CD4-positive, alpha-beta T cell (primary cell): Measurements from ENCODE around the gene ELP4. TPM values are rescaled to one million over a fixed set of nuclear protein-coding genes. Genes with fewer than 3 reads are reported as not detected.

Experiments
- ATAC-seq: fragments of 200-7000 bp; cut with Tn5 transposase; one replicate; pipeline ENCODE4 v1.10.0; 2022; ENCODE audit warnings: mild to moderate bottlenecking; ENCODE audit not compliant: poor library complexity
- CTCF ChIA-PET: fragments of 350-600 bp; sonication (Branson Sonifier 250); formaldehyde crosslinking; loops from one replicate; lab custom pipeline; 2021; ENCODE audit warnings: antibody characterized with exemption, inconsistent platforms; lab: Charles Lee
- POLR2A ChIA-PET: fragments of 350-600 bp; sonication (Branson Sonifier 250); formaldehyde crosslinking; loops from one replicate; lab custom pipeline; 2021; ENCODE audit warnings: antibody characterized with exemption, inconsistent platforms; lab: Charles Lee
- DNase-seq, 14 experiments: peaks; one replicate each; pipeline ENCODE4 v3.0.0-alpha.2; 2013 to 2020; ENCODE audit warnings: mixed read lengths in 2 of 14
- H3K27ac ChIP-seq, 2 donors: one replicate each; pipeline versions ENCODE4 v1.5.1 to v1.7.0; 2013; ENCODE audit warnings: low read length in 2 of 2, low read depth in 1 of 2, mild to moderate bottlenecking in 1 of 2
- H3K27me3 ChIP-seq, 2 experiments: 1 replicate in 1 of 2; 2 replicates in 1 of 2; pipeline versions ENCODE4 v1.6.1 to v1.7.0; 2013; ENCODE audit warnings: low read length in 2 of 2, control low read depth in 1 of 2, mild to moderate bottlenecking in 1 of 2, moderate library complexity in 1 of 2; ENCODE audit not compliant: insufficient read depth in 2 of 2, control insufficient read depth in 1 of 2
- H3K36me3 ChIP-seq: one replicate; pipeline ENCODE4 v1.6.1; 2013; ENCODE audit warnings: low read length, control low read depth; ENCODE audit not compliant: insufficient read depth
- H3K4me1 ChIP-seq: one replicate; pipeline ENCODE4 v1.6.1; 2013; ENCODE audit warnings: low read length, control low read depth; ENCODE audit not compliant: insufficient read depth
- H3K4me3 ChIP-seq: one replicate; pipeline ENCODE4 v1.5.1; 2013; ENCODE audit warnings: mild to moderate bottlenecking, low read length, moderate library complexity
- H3K9me3 ChIP-seq, 2 experiments: 1 replicate in 1 of 2; 2 replicates in 1 of 2; pipeline versions ENCODE4 v1.6.1 to v1.7.0; 2013; ENCODE audit warnings: low read length in 2 of 2, mild to moderate bottlenecking in 2 of 2, control low read depth in 1 of 2, moderate library complexity in 1 of 2; ENCODE audit not compliant: control insufficient read depth in 1 of 2, insufficient read depth in 1 of 2
- H3K27ac Mint-ChIP-seq: one replicate; pipeline ENCODE4 v1.8.0; 2020; ENCODE audit warnings: mixed read lengths
- H3K27me3 Mint-ChIP-seq: one replicate; pipeline ENCODE4 v1.8.0; 2021; ENCODE audit warnings: mixed read lengths
- H3K36me3 Mint-ChIP-seq: one replicate; pipeline ENCODE4 v1.8.0; 2021; ENCODE audit warnings: low read depth, mixed read lengths
- H3K4me1 Mint-ChIP-seq: one replicate; pipeline ENCODE4 v1.8.0; 2021; ENCODE audit warnings: low read depth, mixed read lengths
- H3K4me3 Mint-ChIP-seq: one replicate; pipeline ENCODE4 v1.8.0; 2020; ENCODE audit warnings: mild to moderate bottlenecking, mixed read lengths
- H3K9me3 Mint-ChIP-seq: one replicate; pipeline ENCODE4 v1.8.0; 2020; ENCODE audit warnings: mixed read lengths
- intact Hi-C, 2 experiments: fragments of 100-400 bp; cut with DNase I in 1 of 2; cut with micrococcal nuclease in 1 of 2; formaldehyde crosslinking; loops; one replicate each; pipeline versions ENCODE4 v1.15.1 to v1.9.0; 2023 to 2025; cut with DNase I, micrococcal nuclease
- total RNA-seq, 174 experiments: library from RNA in 2 of 174; stranded (reverse) in 2 of 174; gene quantifications; one replicate each; pipeline ENCODE4 v1.2.3 and lab custom pipeline; 2021 to 2026
- TF ChIP-seq, protein P1 (sequence below): fragments of 200-600 bp; IDR thresholded peaks from one replicate; pipeline ENCODE4 v1.8.0; 2022; ENCODE audit warnings: antibody characterized with exemption, mild to moderate bottlenecking

The ELP4 gene
- total RNA-seq, 2 experiments from 2014 or later = 9.5 to 10.3 TPM

DNA sequence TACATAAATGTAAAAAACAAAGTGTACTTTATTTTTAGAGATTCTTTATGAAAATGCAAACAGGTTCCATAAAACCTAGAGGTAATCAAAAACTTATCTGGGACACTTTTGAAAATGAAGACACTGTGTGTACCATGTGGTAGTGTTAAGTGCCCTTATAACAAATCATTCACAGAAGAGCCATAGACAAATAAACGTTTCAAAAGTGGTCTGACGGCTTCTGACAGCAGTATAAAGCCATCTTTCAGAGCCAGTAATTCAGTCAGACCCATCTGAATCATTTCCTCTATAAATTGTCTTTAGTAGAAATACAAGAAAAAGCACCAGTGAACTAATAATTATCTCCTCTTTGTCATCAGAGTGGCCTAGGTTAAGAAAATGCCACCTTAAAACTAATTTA lies 201.6 kb downstream of the ELP4 start:
- Histone ChIP-seq H3K36me3 (no peaks in the 10 kb centered on the region), H3K4me3 (no peak overlapping the region), H3K9me3 (no peaks in the 10 kb centered on the region), H3K4me1 (no peaks in the 10 kb centered on the region), H3K27me3 (no peaks in the 10 kb centered on the region), H3K27ac (no peak overlapping the region)
- TF ChIP-seq, protein P1, sequence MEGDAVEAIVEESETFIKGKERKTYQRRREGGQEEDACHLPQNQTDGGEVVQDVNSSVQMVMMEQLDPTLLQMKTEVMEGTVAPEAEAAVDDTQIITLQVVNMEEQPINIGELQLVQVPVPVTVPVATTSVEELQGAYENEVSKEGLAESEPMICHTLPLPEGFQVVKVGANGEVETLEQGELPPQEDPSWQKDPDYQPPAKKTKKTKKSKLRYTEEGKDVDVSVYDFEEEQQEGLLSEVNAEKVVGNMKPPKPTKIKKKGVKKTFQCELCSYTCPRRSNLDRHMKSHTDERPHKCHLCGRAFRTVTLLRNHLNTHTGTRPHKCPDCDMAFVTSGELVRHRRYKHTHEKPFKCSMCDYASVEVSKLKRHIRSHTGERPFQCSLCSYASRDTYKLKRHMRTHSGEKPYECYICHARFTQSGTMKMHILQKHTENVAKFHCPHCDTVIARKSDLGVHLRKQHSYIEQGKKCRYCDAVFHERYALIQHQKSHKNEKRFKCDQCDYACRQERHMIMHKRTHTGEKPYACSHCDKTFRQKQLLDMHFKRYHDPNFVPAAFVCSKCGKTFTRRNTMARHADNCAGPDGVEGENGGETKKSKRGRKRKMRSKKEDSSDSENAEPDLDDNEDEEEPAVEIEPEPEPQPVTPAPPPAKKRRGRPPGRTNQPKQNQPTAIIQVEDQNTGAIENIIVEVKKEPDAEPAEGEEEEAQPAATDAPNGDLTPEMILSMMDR = no peak
- Mint-ChIP-seq H3K4me1 (no peaks in the 10 kb centered on the region), H3K36me3 (peaks cover 15% of the 10 kb centered on the region), H3K27me3 (no peaks in the 10 kb centered on the region), H3K4me3 (no peak overlapping the region), H3K27ac (no peak overlapping the region), H3K9me3 (no peaks in the 10 kb centered on the region)
- DNase-seq = no peak
- CTCF ChIA-PET = no interaction called here
- no peak for ATAC-seq
- intact Hi-C loops = no loop called here
- POLR2A ChIA-PET = no interaction called here

DNA sequence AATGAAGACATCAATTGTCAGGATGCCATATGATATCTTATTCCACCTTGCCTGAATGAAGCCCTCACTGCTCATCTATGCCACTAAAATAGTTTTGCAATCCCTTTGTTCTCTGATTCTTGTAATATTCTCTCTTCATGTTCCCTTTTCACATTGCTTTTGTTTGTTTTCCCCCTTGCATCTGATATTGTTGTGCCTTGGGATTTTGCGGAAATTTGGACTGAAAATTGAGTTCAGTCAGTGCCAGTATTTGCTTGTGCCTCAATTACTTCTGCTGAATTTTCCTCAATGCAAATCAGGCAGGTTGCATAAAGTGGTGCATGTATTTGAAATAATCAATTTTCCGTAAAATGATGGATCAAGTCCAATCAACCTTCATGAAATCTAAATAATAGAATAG lies 203.3 kb downstream of the ELP4 start:
- Mint-ChIP-seq H3K36me3 (peaks cover 8% of the 10 kb centered on the region), H3K9me3 (no peaks in the 10 kb centered on the region), H3K27ac (no peak overlapping the region), H3K4me3 (no peak overlapping the region), H3K4me1 (no peaks in the 10 kb centered on the region), H3K27me3 (no peaks in the 10 kb centered on the region)
- Histone ChIP-seq H3K36me3 (no peaks in the 10 kb centered on the region), H3K4me1 (no peaks in the 10 kb centered on the region), H3K9me3 (no peaks in the 10 kb centered on the region), H3K27me3 (no peaks in the 10 kb centered on the region), H3K27ac (no peak overlapping the region), H3K4me3 (no peak overlapping the region)
- ATAC-seq = no peak
- intact Hi-C loops = no loop called here
- CTCF ChIA-PET = interaction anchor here (0.8 kb wide), 1 partner anchor 78 kb away, joined by 3 read pairs; no protein-coding TSS in a partner anchor
- no peak for DNase-seq
- POLR2A ChIA-PET = no interaction called here
- TF ChIP-seq, protein P1 = no peak

DNA sequence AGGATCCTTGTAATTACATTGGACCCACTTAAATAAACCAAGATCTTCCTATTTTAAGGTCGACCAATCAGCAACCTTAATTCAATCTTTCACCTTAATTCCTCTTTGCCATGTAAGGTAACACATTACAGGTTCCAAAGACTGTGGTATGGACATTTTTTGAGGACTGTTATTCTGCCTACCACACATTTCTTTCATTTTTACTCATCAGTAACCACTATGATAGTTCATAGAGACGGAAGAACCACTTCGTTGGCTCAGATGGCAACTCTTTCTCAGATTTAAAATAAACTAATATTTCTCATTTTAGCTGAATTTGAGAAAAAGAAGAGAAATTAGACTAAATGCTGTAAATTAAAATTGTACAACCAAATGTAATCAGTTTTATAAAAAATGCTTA lies 205.3 kb downstream of the ELP4 start:
- CTCF ChIA-PET = no interaction called here
- ATAC-seq = no peak

More for the DNA sequence above, 205.3 kb downstream of the ELP4 start:
- no peaks in the 10 kb centered on the region for H3K36me3 ChIP-seq
- no peaks in the 10 kb centered on the region for H3K4me1 ChIP-seq
- POLR2A ChIA-PET = no interaction called here
- H3K9me3 Mint-ChIP-seq = no peaks in the 10 kb centered on the region
- TF ChIP-seq, protein P1 = no peak
- no peak overlapping the region for H3K4me3 ChIP-seq
- no peaks in the 10 kb centered on the region for H3K4me1 Mint-ChIP-seq
- H3K9me3 ChIP-seq = no peaks in the 10 kb centered on the region
- no peak overlapping the region for H3K27ac Mint-ChIP-seq
- H3K27me3 Mint-ChIP-seq = no peaks in the 10 kb centered on the region
- H3K36me3 Mint-ChIP-seq = peaks cover 9% of the 10 kb centered on the region
- intact Hi-C loops = no loop called here
- no peaks in the 10 kb centered on the region for H3K27me3 ChIP-seq
- no peak overlapping the region for H3K27ac ChIP-seq
- no peak for DNase-seq
- H3K4me3 Mint-ChIP-seq = no peak overlapping the region
